ENCODE data around the gene GALNT2.

The GALNT2 gene

DNA sequence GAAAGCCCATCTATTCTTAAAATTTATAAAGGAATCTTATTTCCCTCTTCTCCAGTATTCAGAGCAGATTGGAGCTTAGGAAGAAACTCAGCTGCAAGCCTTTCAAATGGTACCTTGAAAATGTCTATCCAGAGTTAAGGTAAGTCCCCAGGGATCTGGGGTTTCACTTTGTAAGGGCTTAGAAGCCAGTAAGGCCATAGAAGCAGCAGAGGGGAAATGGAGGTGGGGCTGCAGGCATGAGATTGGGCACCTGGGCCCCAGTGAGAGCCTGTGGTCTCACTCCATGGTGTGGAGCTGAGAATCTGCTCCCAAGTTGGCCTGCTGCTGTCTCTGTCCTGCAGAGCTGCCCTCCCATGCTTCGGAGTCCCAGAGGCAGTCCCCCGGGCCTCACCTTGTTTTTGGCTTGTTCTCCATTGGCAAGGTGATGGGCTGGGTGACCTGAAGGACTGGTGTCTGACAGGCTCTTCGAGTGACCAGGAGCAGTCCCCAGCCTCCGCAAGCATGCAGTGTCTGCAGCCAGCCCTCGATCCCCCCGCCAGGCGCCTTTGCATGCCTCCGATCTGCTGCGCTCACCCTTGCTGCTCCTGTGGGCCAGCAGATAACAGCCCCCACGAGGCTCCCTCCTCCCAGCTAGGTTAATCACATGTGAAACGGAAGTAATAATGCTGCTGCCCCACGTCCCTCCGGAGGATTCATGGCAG lies 196.0 kb downstream of the GALNT2 start:
- no peak for DNase-seq
- TF ChIP-seq GATA1 (IDR thresholded peaks at IDR 0.05; ENCODE audit: low read depth, low read length) = no peak
- TF ChIP-seq POLR2A (IDR thresholded peaks at IDR 0.05; ENCODE audit: low read length) = no peak

DNA sequence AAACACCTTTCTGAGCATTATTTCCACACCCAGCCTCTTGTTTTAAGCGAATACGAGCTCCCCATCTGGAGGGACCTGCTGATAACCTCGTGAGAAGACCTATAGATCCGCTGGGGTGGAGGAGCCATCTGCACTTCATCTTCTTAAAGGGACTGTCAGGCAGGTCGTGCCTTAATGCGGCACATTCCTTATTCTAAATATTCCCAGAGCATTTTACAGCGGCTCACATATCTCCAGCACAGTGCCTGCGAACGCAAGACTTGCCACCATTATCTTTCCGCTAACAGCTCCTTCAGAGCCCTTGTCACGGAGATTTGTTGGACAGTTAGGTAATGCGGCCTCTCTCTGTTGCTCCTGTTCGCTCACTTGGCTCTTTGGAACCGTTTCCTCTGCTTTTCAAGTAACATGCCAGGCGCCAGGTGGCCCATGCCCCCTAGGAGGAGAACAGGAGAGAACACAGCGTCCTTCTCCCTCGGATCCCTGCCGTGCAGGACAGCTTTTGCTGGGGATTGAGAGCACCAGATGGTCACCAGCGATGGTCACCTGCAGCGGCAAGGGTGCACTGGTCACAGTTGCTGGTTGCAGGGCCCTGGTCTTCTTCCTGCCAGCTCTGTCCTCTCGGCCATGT lies 196.6 kb downstream of the GALNT2 start:
- no peak for TF ChIP-seq GATA1 (IDR thresholded peaks at IDR 0.05; ENCODE audit: low read depth, low read length)
- DNase-seq = no peak

DNA sequence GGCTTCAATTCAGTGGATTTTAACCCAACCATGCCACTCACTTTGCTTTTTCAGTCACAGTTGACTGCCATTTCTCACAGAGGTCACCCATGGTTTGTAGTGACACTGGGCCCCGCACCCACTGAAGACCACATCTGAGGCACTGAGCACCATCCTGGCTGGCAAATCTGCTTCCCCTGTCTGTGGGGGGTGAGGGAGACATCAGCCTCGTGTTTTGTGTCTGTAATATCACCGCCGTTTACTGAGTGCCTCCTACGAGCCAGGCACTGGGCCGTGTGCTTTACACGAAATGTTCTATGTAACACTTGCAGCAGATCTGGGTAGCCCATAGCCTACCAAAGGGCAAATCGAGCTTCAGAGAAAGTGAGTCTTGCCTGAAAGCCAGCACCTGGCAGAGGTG lies 197.3 kb downstream of the GALNT2 start:
- DNase-seq = no peak
- no peak for TF ChIP-seq GATA1 (IDR thresholded peaks at IDR 0.05; ENCODE audit: low read depth, low read length)
- no peak for TF ChIP-seq POLR2A (IDR thresholded peaks at IDR 0.05; ENCODE audit: low read length)

DNA sequence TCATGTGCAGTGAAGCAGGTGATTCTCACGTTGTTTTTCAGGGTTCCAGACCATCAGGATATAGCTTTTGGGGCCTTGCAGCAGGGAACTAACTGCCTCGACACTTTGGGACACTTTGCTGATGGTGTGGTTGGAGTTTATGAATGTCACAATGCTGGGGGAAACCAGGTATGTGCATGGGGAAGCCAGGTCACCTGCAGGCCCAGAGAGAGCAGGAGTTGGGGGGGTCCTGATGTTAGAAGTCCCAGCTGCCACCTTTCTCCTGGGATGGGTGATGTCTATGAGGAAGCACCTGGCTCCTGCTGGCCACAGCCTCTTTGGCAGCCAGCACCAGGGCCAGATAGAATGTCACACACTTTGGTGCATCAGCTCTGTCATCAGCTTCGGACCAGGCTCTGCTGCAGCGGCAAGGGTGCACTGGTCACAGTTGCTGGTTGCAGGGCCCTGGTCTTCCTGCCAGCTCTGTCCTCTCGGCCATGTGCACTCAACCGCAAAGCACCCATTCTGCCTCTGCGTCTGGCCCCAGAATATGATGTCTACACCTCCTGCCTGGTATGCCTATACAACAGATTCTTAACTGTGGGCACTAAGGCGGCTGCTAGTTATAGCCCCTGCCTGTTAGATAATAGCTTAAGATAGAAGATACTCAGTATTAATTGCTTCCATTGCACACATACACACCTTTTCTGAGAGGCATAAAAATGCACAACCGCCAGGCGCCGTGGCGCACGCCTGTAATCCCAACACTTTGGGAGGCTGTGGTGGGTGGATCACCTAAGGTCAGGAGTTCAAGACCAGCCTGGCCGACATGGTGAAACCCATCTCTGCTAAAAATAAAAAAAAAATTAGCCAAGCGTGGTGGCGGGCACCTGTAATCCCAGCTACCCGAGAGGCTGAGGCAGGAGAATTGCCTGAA lies 198.4 kb downstream of the GALNT2 start:
- no peak for DNase-seq
- TF ChIP-seq GATA1 (IDR thresholded peaks at IDR 0.05; ENCODE audit: low read depth, low read length) (no peak), POLR2A (IDR thresholded peaks at IDR 0.05; ENCODE audit: low read length) (no peak)

DNA sequence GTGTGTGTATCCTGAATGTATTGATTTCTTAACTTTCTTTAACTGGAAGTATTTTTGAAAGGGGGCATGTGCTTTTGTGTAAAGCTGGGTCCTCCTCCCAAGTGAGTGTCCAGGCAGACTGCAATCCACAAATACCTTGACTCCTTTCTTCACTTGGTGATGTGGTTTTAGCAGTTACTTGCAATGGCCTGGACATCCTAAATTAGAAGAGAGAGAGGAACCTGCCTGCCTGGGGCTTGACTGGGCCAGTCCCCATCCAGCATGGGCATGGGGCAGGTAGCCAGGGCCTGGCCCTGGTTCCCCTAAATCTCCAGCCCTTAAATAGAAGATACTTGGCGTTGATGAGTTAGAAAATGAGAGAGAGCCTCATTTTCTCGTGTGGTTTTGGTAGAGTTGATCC lies 199.4 kb downstream of the GALNT2 start:
- TF ChIP-seq POLR2A (IDR thresholded peaks at IDR 0.05; ENCODE audit: low read length) (no peak), GATA1 (IDR thresholded peaks at IDR 0.05; ENCODE audit: low read depth, low read length) (no peak)

DNA sequence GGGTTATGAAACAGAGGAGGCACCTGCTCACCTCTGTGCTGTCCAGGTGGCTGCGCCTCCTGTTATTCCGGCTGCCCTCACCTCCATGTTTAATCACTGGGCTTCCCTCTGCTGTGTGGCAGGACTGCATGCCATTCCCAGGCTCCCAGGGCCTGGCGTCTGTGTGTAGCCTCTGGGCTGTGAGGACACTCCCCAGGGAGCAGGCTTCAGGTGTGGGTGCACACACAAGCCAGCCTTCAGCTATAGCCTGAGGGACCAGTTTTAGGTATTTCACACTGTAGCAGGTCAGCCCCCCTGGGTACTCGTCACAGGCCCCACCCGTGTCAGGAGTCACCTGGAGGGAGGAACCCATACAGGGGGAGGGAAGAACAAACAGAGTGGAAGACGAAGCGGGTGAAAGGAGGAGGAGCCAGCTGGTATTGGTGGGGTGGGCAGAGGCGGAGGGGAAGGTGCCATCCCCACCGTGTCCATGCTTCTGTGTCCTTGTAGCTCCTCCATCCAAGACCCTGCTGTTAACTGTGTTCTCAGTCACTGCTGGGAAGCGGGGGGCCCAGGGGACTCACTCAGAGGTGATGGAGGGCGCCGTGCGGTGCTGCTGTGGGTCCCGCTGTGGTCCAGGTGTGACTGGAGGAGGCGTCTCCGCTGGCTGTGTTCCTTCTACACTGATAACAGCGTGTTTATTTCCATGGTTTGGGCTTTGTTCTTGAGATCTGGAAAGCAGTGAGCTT lies 200.5 kb downstream of the GALNT2 start:
- no peak for DNase-seq
- TF ChIP-seq POLR2A (IDR thresholded peaks at IDR 0.05; ENCODE audit: low read length) = no peak
- TF ChIP-seq GATA1 (IDR thresholded peaks at IDR 0.05; ENCODE audit: low read depth, low read length) = no peak

More for the DNA sequence above, 199.4 kb downstream of the GALNT2 start:
- no peak for DNase-seq

DNA sequence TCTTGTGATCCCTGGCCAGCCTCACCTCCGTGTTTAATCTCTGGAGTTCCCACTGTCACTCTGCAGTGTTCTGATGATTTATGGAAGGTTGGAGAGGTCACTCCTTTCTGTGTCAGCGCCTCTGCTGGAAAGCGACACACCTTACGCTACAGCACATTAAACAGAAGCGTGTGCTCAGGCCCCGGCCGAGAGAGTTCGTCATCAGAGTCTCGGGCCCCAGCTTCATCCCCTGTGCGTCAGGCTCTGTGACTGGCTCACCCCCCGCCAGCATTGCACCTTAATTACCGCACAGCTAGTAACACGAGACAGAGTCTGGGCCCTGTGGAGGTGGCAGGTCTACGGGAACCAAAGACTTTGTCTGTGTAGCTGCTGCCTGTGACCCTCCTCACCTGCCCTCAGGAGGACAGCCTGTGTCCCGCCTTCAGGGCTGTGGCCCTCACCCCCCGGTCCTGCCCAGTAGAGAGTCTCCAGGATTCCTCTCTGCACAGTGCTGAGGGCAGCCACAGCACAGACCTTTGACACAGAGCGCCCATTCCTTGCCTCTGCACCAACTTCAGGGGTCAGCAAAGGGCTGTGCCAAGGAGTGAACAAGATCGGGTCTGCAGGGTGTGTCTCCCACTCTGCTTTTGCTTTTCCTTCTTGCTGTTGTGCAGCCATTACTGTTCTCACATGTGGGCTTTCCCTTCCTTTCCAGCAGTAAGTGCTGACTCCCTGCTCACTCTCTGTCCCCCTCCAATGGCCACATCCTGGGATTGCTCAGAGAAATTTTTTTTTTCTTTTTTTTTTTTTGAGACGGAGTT lies 201.5 kb downstream of the GALNT2 start:
- DNase-seq = peak; percentile 64 to 68
- no peak for TF ChIP-seq POLR2A (IDR thresholded peaks at IDR 0.05; ENCODE audit: low read length)
- TF ChIP-seq GATA1 (IDR thresholded peaks at IDR 0.05; ENCODE audit: low read depth, low read length) = no peak

DNA sequence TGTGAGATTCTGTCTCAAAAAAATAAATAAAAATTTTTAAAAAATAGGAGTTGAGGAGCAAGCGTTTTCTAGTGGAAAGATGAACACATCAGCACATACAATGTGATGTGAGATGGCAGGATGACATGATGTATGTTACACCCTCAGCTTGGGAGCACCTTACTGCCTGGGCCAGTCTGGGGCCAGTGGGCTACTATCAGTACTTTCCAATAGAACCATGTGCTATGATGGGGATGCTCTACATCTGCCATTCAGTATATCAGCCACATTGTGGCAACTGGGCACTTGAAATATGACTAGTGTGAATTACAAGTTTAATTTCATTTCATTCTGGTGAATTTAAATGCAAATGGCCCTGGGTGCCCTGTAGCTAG lies 203.1 kb downstream of the GALNT2 start:
- no peak for DNase-seq
- TF ChIP-seq GATA1 (IDR thresholded peaks at IDR 0.05; ENCODE audit: low read depth, low read length) (no peak), POLR2A (IDR thresholded peaks at IDR 0.05; ENCODE audit: low read length) (no peak)

DNA sequence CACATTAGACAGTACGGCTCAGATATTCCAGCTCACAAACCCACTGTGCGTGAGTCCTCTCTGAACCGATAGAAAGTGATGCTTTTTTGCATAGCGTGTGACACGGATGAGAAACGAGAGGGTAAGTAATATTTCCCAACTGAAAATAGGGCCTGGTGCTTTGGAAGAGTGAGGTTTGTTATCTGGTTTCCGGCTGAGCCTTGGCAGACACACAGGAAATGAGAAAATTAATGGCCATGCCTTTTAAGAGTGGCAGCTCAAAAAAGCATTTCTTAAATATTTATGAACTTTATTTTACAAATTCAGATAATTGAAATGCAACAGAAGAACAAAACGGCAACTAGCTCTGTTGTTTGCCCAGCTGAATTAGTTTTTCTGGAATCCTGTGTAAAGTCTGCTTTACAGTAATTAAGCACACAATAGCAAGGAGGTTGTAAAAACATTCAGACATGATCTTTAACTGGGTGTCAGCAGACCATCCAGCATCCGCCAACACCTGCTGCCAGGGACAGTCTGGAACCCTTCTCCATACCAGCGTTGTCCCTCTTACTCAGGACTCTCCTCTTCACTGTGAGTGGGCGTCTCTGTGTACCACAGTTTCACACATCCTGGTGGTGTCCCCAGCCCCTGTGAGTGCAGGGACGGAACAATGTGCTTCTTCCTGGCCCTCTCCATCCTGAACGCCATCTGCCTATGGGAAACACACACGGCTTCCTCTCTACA lies 203.7 kb downstream of the GALNT2 start:
- peak; percentile 10 to 25 for DNase-seq

DNA sequence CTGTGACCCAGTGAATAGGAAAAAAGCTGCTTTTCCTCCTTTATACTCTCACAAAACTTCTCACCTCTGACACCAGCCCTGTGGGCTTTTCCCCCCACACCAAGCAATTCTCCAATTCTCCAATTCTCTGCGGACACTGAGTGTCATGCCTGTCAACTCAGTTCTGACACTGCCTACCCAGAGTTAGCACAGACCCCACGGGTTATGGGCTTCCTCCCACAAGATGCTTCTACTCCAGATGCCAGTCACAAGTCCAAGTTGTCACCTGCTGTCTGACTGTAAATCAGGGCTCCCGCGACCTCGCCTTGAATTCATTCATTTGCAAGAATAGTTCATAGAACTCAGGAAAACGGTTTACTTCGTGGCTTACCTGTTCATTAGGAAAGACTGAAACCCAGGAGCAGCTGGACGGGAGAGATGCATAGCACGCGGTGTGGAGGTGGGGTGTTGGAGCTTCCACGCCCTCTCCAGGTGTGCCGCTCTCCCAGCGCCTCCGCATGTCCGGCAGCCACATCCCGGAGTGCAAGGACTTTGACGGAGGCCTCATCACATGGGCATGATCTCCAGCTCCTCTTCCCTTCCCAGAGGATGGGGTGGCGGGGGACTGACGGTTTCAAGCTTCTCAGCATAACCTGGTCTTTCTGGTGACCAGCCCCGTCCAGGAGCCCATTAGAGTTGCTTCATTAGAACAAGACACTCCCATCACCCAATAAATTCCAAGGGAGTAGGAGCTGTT lies 204.4 kb downstream of the GALNT2 start:
- DNase-seq = no peak
- no peak for TF ChIP-seq GATA1 (IDR thresholded peaks at IDR 0.05; ENCODE audit: low read depth, low read length)
- TF ChIP-seq POLR2A (IDR thresholded peaks at IDR 0.05; ENCODE audit: low read length) = no peak

More for the DNA sequence above, 203.7 kb downstream of the GALNT2 start:
- no peak for TF ChIP-seq POLR2A (IDR thresholded peaks at IDR 0.05; ENCODE audit: low read length)
- TF ChIP-seq GATA1 (IDR thresholded peaks at IDR 0.05; ENCODE audit: low read depth, low read length) = no peak

DNA sequence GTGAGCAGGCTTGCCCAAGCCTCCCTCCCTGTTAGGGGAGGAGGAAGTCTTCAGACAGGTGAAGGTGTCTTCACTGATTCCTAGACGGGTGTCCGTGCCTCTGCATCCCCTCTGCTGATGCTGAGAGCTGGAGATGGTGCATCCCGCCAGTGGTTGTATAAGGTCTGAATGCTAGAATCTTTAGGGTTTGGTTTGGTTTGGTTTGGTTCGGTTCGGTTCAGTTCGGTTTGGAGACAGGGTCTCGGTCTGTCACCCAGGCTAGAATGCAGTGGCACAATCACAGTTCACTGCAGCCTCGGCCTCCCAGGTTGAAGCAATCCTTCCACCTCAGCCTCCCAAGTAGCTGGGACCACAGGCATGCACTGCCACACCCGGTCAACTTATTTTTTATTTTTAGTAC lies 205.5 kb downstream of the GALNT2 start:
- no peak for TF ChIP-seq GATA1 (IDR thresholded peaks at IDR 0.05; ENCODE audit: low read depth, low read length)
- TF ChIP-seq POLR2A (IDR thresholded peaks at IDR 0.05; ENCODE audit: low read length) = no peak
- no peak for DNase-seq
